Measurements from ENCODE around the gene RARG. TPM values are rescaled to one million over a fixed set of nuclear protein-coding genes. Genes with fewer than 3 reads are reported as not detected.

The RARG gene
- total RNA-seq, 1 donor from 2014 or later, result 29.8 TPM

DNA sequence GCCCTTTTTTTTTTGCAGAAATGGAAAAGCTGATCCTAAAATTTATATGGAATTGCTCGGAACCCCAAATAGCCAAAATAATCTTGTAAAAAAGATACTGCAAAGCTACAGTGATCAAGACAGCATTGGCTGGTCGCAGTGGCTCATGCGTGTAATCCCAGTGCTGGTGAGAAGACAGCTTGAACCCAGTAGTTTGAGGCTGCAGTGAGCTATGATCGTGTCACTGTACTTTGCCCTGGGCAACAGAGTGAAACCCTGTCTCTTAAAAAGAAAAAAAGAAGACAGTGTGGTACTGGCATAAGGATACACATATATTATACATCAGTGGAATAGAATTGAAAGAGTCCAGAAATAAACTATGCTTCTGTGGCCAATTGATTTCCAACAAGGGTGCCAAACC, 30.4 kb downstream of the RARG start:
- DNase-seq (ENCODE audit: low spot score in 2 of 2), result no peak
- no peaks in the 10 kb centered on the region for H3K27me3 ChIP-seq
- TF ChIP-seq CTCF (IDR thresholded peaks at IDR 0.05), result no peak
- intact Hi-C loops (cut with DNase I), result no loop called here
- H3K9me3 ChIP-seq, result no peaks in the 10 kb centered on the region
- H3K27ac ChIP-seq, result peak overlapping the region in 1 of 2 donors; percentile 48
- peaks cover 3 to 8% of the 10 kb centered on the region in 2 donors for H3K4me1 ChIP-seq
- no peak overlapping the region for H3K4me3 ChIP-seq
- no peaks in the 10 kb centered on the region for H3K36me3 ChIP-seq

GRCh38 chr12:53201177-53201541, 30.9 kb downstream of the RARG start:
- H3K36me3 ChIP-seq, result no peaks in the 10 kb centered on the region
- intact Hi-C loops (cut with DNase I), result no loop called here
- no peak for DNase-seq (ENCODE audit: low spot score in 2 of 2)
- H3K9me3 ChIP-seq, result no peaks in the 10 kb centered on the region
- no peak for TF ChIP-seq CTCF (IDR thresholded peaks at IDR 0.05)
- H3K4me3 ChIP-seq, result no peak overlapping the region
- H3K27ac ChIP-seq, result peak overlapping the region; percentile 47 to 48
- H3K27me3 ChIP-seq, result no peaks in the 10 kb centered on the region
- peaks cover 3 to 8% of the 10 kb centered on the region in 2 donors for H3K4me1 ChIP-seq

DNA sequence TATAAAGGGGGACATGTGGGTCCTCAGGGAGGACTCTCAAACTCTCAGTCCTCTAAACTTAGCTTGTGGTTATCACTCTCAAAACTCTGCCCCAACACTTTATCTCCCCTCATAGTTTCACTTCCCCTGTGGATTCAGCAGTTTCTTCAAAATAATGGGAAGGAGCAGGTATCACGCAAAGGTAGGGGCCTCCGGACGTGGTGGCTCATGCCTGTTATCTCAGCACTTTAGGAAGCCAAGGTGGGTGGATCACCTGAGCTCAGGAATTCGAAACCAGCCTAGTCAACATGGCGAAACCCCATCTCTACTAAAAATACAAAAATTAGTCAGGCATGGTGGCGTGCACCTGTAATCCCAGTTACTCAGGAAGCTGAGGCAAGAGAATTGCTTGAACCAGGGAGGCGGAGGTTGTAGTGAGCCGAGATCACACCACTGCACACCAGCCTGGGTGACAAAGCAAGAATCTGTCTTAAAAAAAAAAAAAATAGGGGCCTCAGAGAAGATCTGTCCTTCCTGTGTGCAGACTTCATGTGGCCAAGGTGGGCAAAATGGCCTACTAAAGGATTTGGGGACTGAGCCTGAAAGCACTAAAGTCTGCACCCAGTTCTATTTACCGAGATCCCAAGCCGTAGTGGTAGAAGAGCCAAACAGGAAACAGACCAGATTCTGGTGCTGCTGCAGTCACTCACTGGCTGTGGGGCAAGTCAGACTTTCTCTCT, 31.4 kb downstream of the RARG start:
- intact Hi-C loops (cut with DNase I), result no loop called here
- no peak for TF ChIP-seq CTCF (IDR thresholded peaks at IDR 0.05)
- H3K4me1 ChIP-seq, result peaks cover 3 to 8% of the 10 kb centered on the region in 2 donors
- peak overlapping the region; percentile 47 to 48 for H3K27ac ChIP-seq
- H3K4me3 ChIP-seq, result no peak overlapping the region
- H3K27me3 ChIP-seq, result no peaks in the 10 kb centered on the region
- no peak for DNase-seq (ENCODE audit: low spot score in 2 of 2)
- no peaks in the 10 kb centered on the region for H3K36me3 ChIP-seq
- H3K9me3 ChIP-seq, result no peaks in the 10 kb centered on the region

DNA sequence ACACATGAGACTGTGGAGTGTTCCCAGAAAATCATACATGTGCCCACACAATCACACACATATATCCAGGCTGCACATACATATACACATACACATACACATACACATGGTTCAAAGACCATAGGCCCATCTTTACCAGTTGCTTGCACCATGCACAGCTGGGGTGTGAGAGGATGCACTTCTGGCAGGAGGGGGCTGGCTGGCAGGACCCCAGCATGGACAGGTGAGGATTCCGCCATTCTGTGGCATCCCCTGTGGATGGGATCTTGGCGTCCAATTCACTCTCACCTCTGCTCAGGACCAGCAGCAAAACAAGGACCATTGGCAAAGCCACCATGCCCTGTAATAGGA, 31.9 kb downstream of the RARG start:
- Histone ChIP-seq H3K36me3 (no peaks in the 10 kb centered on the region), H3K27ac (peak overlapping the region in 1 of 2 donors; percentile 47), H3K4me3 (no peak overlapping the region), H3K4me1 (peaks cover 3 to 8% of the 10 kb centered on the region in 2 donors), H3K9me3 (no peaks in the 10 kb centered on the region), H3K27me3 (no peaks in the 10 kb centered on the region)
- intact Hi-C loops (cut with DNase I), result no loop called here
- no peak for DNase-seq (ENCODE audit: low spot score in 2 of 2)
- TF ChIP-seq CTCF (IDR thresholded peaks at IDR 0.05), result no peak

DNA sequence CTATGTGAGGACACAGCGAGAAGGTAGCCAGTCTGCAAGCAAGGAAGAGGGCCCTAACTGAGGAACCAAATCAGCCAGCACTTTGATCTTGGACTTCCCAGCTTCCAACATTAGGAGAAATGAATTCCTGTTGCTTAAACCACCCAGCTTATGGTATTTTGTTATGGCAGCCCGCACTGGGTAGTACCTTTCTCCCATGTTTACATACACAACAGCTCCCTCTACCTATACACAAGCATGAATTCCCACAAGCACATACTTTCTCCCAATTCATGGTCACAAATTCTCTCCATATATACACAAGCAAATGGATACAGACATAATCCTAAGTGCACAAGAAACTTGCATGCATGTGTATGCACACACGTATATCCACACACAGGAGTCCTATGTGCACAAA, 32.3 kb downstream of the RARG start:
- no peak for DNase-seq (ENCODE audit: low spot score in 2 of 2)
- intact Hi-C loops (cut with DNase I), result no loop called here
- H3K9me3 ChIP-seq, result no peaks in the 10 kb centered on the region
- no peaks in the 10 kb centered on the region for H3K36me3 ChIP-seq
- no peaks in the 10 kb centered on the region for H3K27me3 ChIP-seq
- TF ChIP-seq CTCF (IDR thresholded peaks at IDR 0.05), result no peak
- peaks cover 3 to 8% of the 10 kb centered on the region in 2 donors for H3K4me1 ChIP-seq
- no peak overlapping the region for H3K4me3 ChIP-seq
- no peak overlapping the region for H3K27ac ChIP-seq

Data from ascending aorta (tissue), 2 donors.